HEK293T (cell line): Measurements from ENCODE around the gene ZBTB24.

Experiments
- ARNT ChIP-seq: fragments of 450-650 bp; IDR thresholded peaks from 2 replicates; pipeline ENCODE4 v1.6.1; 2017; ENCODE audit warnings: mild to moderate bottlenecking
- BHLHE40 ChIP-seq: fragments of 450-650 bp; IDR thresholded peaks from 2 replicates; pipeline ENCODE4 v1.6.1; 2016; ENCODE audit warnings: mild to moderate bottlenecking, moderate library complexity, borderline replicate concordance
- ELF4 ChIP-seq: fragments of 450-650 bp; IDR thresholded peaks from 2 replicates; pipeline ENCODE4 v1.6.1; 2017; ENCODE audit warnings: antibody characterized with exemption
- FOXA1 ChIP-seq: fragments of 450-650 bp; IDR thresholded peaks from 2 replicates; pipeline ENCODE4 v1.6.1; 2016; ENCODE audit warnings: mild to moderate bottlenecking
- FOXK2 ChIP-seq: fragments of 450-650 bp; IDR thresholded peaks from 2 replicates; pipeline ENCODE4 v1.6.1; 2016; ENCODE audit warnings: mild to moderate bottlenecking
- FOXM1 ChIP-seq: fragments of 450-650 bp; IDR thresholded peaks from 2 replicates; pipeline ENCODE4 v1.6.1; 2017; ENCODE audit warnings: mild to moderate bottlenecking, borderline replicate concordance
- L3MBTL2 ChIP-seq: fragments of 450-650 bp; conservative IDR thresholded peaks from 2 replicates; pipeline ENCODE4 v1.6.1; 2016; ENCODE audit warnings: mild to moderate bottlenecking
- NFRKB ChIP-seq: fragments of 450-650 bp; IDR thresholded peaks from 2 replicates; pipeline ENCODE4 v1.6.1; 2016; ENCODE audit warnings: mild to moderate bottlenecking, moderate library complexity
- TARDBP ChIP-seq: fragments of 450-650 bp; IDR thresholded peaks from 2 replicates; pipeline ENCODE4 v1.6.1; 2016
- ZNF384 ChIP-seq: fragments of 450-650 bp; IDR thresholded peaks from 2 replicates; pipeline ENCODE4 v1.6.1; 2016

DNA sequence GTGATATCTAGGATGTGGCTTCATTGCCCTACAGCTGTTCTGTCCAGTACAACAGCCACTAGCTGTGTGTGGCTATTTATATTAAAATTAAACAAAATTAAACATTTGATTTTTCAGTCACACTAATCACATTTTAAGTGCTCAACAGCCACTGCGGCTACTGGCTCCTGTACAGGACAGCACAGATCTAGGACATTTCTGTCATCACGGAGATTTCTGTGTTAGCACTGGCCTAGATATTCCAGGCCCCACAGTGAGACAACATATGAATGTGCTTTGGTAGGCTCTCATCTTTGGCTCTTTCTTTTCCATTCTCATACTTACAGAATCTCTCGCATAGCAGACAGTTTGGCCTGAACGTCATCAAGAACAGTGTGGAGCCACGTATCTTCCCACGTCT is 48.4 kb upstream of the ZBTB24 start:
- TF ChIP-seq ZNF384: no peak
- TF ChIP-seq ELF4: no peak
- TF ChIP-seq FOXK2: no peak
- no peak for TF ChIP-seq FOXA1
- TF ChIP-seq ARNT: no peak
- TF ChIP-seq BHLHE40: no peak
- no peak for TF ChIP-seq NFRKB
- no peak for TF ChIP-seq FOXM1
- TF ChIP-seq TARDBP: no peak
- TF ChIP-seq L3MBTL2: no peak
